Measurements from ENCODE around the gene KRT1.
"Not testable (repeated sequence)": the region's sequence is repeated elsewhere in the genome, so short reads cannot be mapped to it uniquely, and the experiment has no call there.

The KRT1 gene

GRCh38 chr12:52680363-52680762, at the start of gene KRT1:
KRT1 (minus strand) TSS chr12:52680407; CDS start chr12:52680348, 59 bp downstream.
- no peak for DNase-seq

GRCh38 chr12:52729147-52729546, 48.9 kb upstream of the KRT1 start:
- DNase-seq: no peak

DNA sequence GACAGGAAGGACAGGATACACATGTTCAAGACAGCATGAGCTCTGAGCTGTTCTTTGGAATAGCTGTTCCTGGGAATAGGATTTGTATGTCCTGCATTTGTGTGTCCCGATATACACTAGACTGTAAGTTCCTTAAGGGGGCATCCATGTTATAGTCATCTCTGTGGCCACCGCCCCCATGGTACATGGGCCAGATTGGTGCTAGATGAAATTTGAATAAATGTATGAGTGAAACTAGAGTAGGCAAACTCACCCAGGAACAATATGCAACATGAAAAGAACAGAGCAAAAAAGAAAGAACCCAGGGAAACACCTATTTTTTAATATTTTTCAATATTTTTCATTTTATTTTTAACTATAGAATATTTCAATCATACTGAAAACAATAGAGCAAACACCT, 48.2 kb upstream of the KRT1 start:
- no peak for DNase-seq

DNA sequence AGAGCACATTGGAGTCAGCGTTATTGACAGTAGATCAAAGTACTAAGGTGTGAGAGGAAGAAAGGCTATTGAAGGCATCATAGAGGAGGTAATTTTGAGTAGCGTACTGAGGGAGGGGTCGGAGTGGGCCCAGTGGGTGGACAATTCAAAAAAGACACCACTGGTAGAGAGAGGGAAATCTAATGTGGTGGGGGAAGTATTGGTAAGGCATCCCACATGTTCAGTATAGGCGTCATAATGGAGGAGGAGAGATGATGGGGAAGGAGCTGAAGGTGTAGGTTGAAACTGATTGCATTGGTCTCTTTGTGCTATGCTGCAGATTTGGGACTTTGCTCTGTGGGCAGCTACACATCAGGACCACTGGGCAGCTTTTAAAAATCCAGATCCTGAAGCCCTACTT, 46.8 kb upstream of the KRT1 start:
- no peak for DNase-seq

DNA sequence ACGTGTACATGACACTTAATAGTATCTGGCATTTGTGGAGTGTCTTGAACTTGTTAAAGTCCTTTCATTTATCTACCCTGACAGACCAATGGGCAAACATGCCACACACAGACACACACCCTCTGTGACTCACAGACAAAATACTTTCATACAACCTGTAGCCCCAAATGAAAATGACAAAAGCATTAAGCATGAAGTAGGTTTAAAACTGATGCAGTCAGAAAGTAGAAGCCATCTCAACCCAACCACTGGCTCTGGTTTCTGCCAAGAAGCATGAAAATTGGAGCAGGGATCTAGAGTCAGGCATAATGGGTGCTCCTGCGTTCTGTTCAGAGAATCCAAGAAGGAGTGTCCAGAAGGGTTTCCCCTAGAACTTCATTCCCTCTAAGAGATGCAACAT, 46.2 kb upstream of the KRT1 start:
- DNase-seq: no peak

- DNase-seq: no peak
Measured at GRCh38 chr12:52724384-52724783, 44.2 kb upstream of the KRT1 start.

GRCh38 chr12:52722680-52723079, 42.5 kb upstream of the KRT1 start:
- no peak for DNase-seq

DNA sequence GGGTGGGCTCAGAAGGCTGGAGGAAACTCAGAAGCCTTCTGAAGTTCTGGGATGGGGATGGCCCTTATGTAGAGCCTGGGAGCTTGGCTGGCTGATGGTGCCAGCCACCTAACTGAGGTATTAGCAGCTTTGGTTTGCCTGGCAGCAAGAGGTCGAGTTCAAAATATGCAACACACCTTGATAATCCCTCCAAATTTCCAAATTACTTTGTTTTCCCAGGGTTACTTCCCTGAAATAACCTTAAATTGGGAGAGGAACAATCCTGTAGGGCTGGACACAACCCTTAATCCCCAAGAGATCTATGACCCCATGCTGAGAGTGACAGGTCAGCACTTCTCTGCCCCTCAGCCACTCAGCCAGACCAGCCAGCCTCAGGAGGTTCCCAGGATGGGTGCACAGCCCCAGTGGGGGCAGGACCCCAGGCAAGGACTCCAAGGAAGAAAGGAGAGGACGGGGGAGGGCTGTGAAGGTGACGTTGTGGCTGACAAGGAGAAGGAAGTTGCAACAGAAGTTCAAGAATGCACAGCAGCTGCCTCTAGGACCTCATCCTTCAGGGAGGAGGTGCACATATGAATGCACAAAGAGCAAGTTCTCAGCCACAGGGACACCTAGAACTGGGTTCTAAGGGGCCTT, 41.7 kb upstream of the KRT1 start:
- no peak for DNase-seq

DNA sequence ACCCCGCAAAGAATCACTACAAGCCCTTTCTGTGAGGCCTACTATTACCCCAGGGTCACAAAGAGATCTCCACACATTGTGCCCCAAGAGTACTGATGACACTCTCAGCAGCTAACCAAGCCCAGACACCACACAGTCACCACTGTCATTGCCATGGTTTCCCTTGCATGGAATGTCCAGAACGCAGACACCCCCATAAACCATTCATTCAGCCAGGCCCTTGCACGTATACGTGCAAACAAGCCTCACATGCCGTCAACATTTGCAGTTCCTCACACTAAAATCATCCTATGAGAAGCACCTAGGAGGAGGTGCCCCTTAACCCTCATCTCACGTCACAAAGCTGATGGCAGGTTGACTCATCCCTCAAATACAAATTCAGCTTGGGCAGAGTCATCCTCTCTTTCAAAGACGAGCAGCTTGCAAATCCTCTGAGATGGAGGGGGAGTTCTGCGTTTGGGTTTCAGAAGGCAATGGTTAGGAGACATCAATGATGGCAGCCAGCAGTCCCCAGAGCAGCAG, 40.2 kb upstream of the KRT1 start:
- no peak for DNase-seq

- no peak for DNase-seq
Measured at GRCh38 chr12:52716061-52716460, 35.9 kb upstream of the KRT1 start.

- DNase-seq: no peak
Measured at GRCh38 chr12:52715416-52715815, 35.2 kb upstream of the KRT1 start.

DNA sequence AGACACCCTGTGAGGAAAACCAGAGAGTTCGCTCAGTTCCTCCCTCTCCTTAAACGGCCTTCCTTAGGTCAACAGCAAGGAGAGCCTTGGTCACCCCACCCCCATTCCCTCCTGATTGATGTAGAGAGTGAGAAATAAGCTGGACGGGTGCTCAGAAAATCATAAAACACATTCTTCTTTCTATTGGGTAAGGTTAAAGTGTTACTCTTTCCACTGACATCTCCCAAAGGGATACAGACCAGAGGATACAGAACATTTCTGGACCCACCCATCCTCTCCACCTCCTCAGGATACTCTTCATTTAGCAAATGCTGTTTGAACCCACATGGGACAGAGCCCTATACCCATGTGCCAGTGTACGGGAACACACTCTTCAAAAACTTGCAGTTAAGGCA, 34.7 kb upstream of the KRT1 start:
- DNase-seq: no peak

GRCh38 chr12:52713960-52714886, 34.0 kb upstream of the KRT1 start:
- no peak for DNase-seq

DNA sequence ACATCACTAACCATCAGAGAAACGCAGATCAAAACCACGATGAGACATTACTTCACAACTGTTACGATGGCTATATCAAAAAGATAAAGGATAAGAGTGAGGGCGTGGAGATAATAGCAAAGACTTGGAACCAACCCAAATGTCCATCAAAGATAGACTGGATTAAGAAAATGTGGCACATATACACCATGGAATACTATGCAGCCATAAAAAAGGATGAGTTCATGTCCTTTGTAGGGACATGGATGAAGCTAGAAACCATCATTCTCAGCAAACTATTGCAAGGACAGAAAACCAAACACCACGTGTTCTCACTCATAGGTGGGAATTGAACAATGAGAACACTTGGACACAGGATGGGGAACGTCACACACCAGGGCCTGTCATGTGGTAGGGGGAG, 31.9 kb upstream of the KRT1 start:
- DNase-seq: not testable (repeated sequence)

DNA sequence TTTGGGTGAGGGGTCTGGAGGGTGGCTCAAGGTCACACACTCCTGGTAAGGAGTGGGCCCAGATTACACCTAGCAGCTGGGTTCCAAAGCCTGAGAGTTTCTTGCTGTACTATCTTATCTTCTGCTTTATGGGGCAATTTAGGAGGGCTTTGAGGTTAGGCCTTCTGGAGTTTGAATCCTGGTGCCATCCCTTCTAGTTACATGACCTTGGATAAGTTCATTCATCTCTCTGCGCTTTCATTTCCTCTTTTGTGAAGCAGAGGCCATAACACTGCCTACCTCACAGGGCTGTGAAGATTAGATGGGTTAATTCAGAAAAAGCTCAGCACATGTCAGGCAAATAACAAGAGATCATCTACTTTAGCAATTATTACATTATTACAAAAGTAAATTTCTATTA, 30.5 kb upstream of the KRT1 start:
- DNase-seq: no peak

GRCh38 chr12:52708010-52708409, 27.8 kb upstream of the KRT1 start:
- DNase-seq: no peak

DNA sequence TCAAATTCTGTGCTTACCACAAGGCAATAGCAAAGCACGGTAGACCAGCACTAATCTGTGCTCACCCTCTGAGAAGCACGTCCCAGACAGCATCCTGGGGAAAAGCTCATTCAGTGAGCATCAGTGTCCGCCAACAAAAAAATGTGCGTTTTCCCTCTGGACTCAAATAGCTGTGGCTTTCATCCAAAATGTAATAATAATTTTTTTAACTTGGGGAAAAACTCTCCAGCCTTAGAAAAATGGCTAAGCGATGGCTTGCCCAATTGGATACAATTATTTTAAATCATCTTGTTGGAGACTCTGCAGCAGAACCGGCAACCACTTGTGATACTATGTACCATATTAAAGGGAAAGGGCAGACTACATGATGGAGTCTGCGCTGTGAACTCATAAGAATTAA, 24.3 kb upstream of the KRT1 start:
- no peak for DNase-seq

DNA sequence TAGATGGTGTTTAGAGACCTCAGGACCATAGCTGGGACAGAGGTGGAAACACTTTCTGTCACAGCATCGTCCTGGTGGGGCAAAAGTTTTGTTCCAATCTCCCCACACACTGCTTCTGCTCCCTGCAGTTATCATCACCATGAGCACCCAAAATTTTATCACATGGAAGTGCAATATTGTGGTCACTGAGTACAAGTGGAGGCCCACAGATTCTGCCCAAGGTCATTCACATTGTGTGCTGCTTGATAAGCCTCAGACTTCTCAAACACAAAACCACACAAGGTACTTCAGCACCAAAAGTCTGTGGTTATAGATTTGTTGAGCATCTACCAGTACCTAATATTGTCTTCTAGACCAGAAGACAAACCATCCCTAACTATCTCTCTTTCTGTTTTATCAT, 23.7 kb upstream of the KRT1 start:
- no peak for DNase-seq

DNA sequence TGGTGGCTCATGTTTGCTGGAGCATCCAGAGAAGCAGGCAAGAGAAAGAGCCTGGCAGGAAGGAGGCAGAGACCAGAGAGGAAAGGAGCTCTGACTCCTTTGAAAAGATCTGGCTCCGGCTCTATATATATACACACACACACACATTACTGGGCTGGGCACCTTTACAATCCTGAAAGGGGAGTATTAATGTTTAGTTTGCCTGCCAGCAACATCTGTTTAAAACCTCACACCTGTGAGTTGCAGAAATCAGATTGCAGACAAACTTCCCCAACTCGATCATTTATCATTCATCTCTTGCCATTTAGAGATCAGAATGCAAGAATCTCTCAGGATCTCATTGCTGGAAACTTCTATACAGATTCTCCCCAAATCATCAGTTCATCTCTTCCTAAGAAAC, 23.2 kb upstream of the KRT1 start, which contains the start of gene KRT77:
Gene KRT77 (minus strand): TSS at position 101 of the 400 bp plus-strand sequence. CDS start 90 bp downstream, at position 11.
- no peak for DNase-seq

DNA sequence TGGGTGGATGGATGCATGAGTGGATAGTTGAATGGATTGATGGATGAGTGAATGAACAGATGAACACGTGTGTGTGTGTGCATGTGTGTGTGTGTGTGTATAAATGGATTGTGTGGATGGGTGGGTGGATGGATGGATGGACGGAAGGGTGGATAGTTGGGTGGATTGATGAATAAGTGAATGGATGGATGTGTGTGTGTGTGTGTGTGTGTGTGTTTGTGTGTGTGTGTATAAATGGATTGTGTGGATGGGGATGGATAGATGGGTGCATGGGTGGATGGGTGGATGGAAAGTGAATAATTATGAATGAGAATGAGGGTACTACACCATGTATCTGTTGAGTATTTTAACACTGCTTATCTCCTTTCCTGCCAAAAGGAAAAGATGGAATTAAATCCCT, 22.1 kb upstream of the KRT1 start:
- no peak for DNase-seq

GRCh38 chr12:52701281-52701680, 21.1 kb upstream of the KRT1 start:
- DNase-seq: no peak

DNA sequence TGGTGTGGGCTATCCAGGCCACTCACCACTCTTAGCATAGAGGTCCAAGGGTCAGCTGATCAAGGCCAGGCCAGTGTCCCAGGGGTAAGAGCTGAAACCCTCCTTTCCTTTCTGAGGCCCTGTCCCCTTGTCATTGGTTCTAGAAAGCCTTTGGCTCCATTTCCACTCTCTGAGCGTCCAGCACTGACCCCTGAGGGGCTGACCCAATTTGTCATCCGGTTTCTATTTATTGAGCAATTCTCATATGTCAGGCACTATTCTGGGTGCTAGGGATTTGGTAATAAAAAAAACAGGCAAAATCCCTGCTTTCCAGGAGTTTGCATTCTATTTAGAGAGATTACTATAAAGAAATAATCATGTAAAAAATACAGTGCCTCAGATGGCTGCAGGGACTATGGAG, 19.8 kb upstream of the KRT1 start:
- DNase-seq: no peak

GRCh38 chr12:52699373-52699772, 19.2 kb upstream of the KRT1 start:
- DNase-seq: no peak
